ENCODE data around the gene CRTC3.

Gene CRTC3

GRCh38 chr15:90586948-90587347 is 57.2 kb downstream of the CRTC3 start:
- H3K4me3 ChIP-seq = no peak overlapping the region
- TF ChIP-seq CTCF (IDR thresholded peaks at IDR 0.05) = no peak
- peaks cover 0 to 85% (median 26%) of the 10 kb centered on the region in 4 donors for H3K4me1 ChIP-seq
- DNase-seq = no peak
- H3K27me3 ChIP-seq = no peaks in the 10 kb centered on the region
- H3K9me3 ChIP-seq = no peaks in the 10 kb centered on the region
- H3K27ac ChIP-seq = peak overlapping the region in 1 of 2 donors; percentile 11
- intact Hi-C loops (cut with DNase I; ENCODE audit: low total_unique reads) = no loop called here
- no peaks in the 10 kb centered on the region for H3K36me3 ChIP-seq

- Histone ChIP-seq H3K27ac (no peak overlapping the region), H3K4me3 (no peak overlapping the region), H3K4me1 (peaks cover 0 to 85% (median 23%) of the 10 kb centered on the region in 4 donors), H3K36me3 (no peaks in the 10 kb centered on the region), H3K27me3 (no peaks in the 10 kb centered on the region), H3K9me3 (no peaks in the 10 kb centered on the region)
- no peak for DNase-seq
- TF ChIP-seq CTCF (IDR thresholded peaks at IDR 0.05) = no peak
- intact Hi-C loops (cut with DNase I; ENCODE audit: low total_unique reads) = no loop called here
Measured at GRCh38 chr15:90588427-90588826, 58.7 kb downstream of the CRTC3 start.

GRCh38 chr15:90591524-90591923 is 61.8 kb downstream of the CRTC3 start:
- Histone ChIP-seq H3K4me1 (peaks cover 0 to 98% (median 45%) of the 10 kb centered on the region in 4 donors), H3K36me3 (no peaks in the 10 kb centered on the region), H3K4me3 (no peak overlapping the region), H3K27ac (peak overlapping the region; percentile 59 to 76), H3K9me3 (no peaks in the 10 kb centered on the region), H3K27me3 (no peaks in the 10 kb centered on the region)
- intact Hi-C loops (cut with DNase I; ENCODE audit: low total_unique reads) = no loop called here
- TF ChIP-seq CTCF (IDR thresholded peaks at IDR 0.05) = no peak
- DNase-seq = no peak

- intact Hi-C loops (cut with DNase I; ENCODE audit: low total_unique reads) = no loop called here
- Histone ChIP-seq H3K27me3 (no peaks in the 10 kb centered on the region), H3K4me3 (no peak overlapping the region), H3K4me1 (peaks cover 0 to 98% (median 51%) of the 10 kb centered on the region in 4 donors), H3K27ac (peak overlapping the region; percentile 59 to 76), H3K9me3 (no peaks in the 10 kb centered on the region), H3K36me3 (no peaks in the 10 kb centered on the region)
- no peak for TF ChIP-seq CTCF (IDR thresholded peaks at IDR 0.05)
- no peak for DNase-seq
Measured at GRCh38 chr15:90592131-90592881, 62.6 kb downstream of the CRTC3 start.

GRCh38 chr15:90593499-90594158 is 63.9 kb downstream of the CRTC3 start:
- intact Hi-C loops (cut with DNase I; ENCODE audit: low total_unique reads) = no loop called here
- Histone ChIP-seq H3K36me3 (peaks cover 0 to 3% (median 0%) of the 10 kb centered on the region in 3 donors), H3K27ac (peak overlapping the region; percentile 76 to 78), H3K27me3 (no peaks in the 10 kb centered on the region), H3K4me3 (no peak overlapping the region), H3K9me3 (no peaks in the 10 kb centered on the region), H3K4me1 (peaks cover 0 to 99% (median 60%) of the 10 kb centered on the region in 4 donors)
- DNase-seq = no peak
- no peak for TF ChIP-seq CTCF (IDR thresholded peaks at IDR 0.05)

Measured in tibial artery (tissue), 4 donors.